IPS-18c (cell line): Measurements from ENCODE around the gene NEK1.

ENCODE experiments used
- H3K4me3 ChIP-seq: 2 replicates; pipeline ENCODE4 v1.7.0; 2013; ENCODE audit warnings: low read depth, mild to moderate bottlenecking, low read length, moderate library complexity; ENCODE audit not compliant: insufficient read depth
- H3K9me3 ChIP-seq: one replicate; pipeline ENCODE4 v1.6.1; 2013; ENCODE audit warnings: mild to moderate bottlenecking, low read length, moderate library complexity; ENCODE audit not compliant: control insufficient read depth, insufficient read depth

Gene NEK1

GRCh38 chr4:169377367-169377766 lies 235.0 kb downstream of the NEK1 start:
- Histone ChIP-seq H3K9me3 (no peaks in the 10 kb centered on the region), H3K4me3 (no peak overlapping the region)

DNA sequence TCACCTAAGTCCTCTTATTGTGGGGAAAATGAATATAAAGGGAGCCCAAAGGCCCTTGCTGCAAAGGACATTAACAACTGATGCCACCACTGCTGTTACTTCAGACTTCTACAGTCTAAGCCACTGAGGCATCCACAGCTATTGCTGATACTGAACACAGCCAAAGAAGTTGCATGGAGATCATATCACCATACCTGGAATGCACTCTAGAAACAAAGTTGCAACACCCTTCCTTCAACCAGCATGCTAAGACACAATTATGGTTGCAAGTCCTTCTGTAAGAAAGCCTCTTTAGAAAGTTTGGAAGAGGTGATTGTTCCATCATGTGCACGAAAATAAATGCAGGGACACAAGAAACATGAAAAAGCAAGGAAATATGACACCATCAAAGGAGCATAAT lies 236.0 kb downstream of the NEK1 start:
- Histone ChIP-seq H3K9me3 (no peaks in the 10 kb centered on the region), H3K4me3 (no peak overlapping the region)

- Histone ChIP-seq H3K9me3 (no peaks in the 10 kb centered on the region), H3K4me3 (no peak overlapping the region)
Observed at GRCh38 chr4:169372791-169373190, 239.6 kb downstream of the NEK1 start.

- Histone ChIP-seq H3K9me3 (no peaks in the 10 kb centered on the region), H3K4me3 (no peak overlapping the region)
Observed at GRCh38 chr4:169369634-169370033, 242.7 kb downstream of the NEK1 start.

DNA sequence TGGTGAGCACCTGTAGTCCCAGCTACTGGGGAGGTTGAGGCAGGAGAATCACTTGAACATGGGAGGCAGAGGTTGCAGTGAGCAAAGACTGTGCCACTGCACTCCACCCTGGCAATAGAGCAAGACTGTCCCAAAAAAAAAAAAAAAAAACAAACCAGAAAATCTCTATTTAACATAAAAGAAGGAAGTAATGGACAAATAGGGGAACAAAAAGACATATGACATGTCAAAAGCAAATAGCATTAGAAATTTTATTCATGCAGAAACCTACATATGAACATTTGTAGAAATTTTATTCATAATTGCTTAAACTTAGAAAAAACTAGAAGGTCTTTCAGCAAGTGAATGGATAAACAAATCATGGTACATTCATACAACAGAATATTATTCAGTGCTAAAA lies 244.6 kb downstream of the NEK1 start:
- H3K4me3 ChIP-seq, result no peak overlapping the region

GRCh38 chr4:169366821-169367220 lies 245.6 kb downstream of the NEK1 start:
- no peaks in the 10 kb centered on the region for H3K9me3 ChIP-seq

More for the DNA sequence above, 244.6 kb downstream of the NEK1 start:
- no peaks in the 10 kb centered on the region for H3K9me3 ChIP-seq

DNA sequence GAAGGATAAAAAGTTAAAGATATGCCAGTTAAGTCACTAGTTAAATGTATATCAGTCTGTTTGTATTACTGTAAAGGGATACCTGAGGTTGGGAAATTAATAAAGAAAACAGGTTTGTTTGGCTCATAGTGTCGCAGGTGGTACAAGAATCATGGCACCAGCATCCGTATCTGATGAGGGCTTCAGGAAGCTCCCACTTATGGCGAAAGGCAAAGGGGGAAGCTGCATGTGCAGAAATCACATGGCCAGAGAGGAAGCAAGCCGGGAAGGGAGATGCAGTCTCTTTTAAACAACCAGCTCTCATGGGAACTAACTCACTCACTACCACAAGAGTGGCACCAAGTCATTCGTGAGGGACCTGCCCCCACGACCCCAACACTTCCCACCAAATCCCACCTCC lies 249.8 kb downstream of the NEK1 start:
- Histone ChIP-seq H3K4me3 (no peak overlapping the region), H3K9me3 (no peaks in the 10 kb centered on the region)

More at GRCh38 chr4:169366821-169367220, 245.6 kb downstream of the NEK1 start:
- H3K4me3 ChIP-seq, result no peak overlapping the region

GRCh38 chr4:169361756-169362155 lies 250.6 kb downstream of the NEK1 start:
- Histone ChIP-seq H3K4me3 (no peak overlapping the region), H3K9me3 (no peaks in the 10 kb centered on the region)

GRCh38 chr4:169359961-169360360 lies 252.4 kb downstream of the NEK1 start:
- Histone ChIP-seq H3K9me3 (no peaks in the 10 kb centered on the region), H3K4me3 (no peak overlapping the region)

DNA sequence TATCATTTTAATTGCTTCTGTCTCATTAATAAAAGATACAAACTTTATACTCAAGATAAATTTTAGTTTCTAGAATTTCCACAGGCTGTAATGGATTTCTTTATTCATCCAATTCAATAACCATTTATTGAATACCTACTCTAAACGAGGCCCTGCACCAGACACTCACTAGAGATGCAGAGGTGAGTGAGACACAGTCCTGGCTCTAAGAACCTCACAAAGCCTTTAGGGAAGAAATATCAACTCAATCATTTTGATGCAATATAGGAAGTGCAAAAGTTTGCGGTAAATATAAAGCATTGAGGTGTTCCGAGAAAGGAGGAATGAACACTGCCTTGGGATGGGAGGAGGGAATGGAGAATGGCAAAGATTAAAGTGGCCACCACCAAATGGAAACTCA lies 260.0 kb downstream of the NEK1 start:
- peaks cover 2% of the 10 kb centered on the region for H3K9me3 ChIP-seq

DNA sequence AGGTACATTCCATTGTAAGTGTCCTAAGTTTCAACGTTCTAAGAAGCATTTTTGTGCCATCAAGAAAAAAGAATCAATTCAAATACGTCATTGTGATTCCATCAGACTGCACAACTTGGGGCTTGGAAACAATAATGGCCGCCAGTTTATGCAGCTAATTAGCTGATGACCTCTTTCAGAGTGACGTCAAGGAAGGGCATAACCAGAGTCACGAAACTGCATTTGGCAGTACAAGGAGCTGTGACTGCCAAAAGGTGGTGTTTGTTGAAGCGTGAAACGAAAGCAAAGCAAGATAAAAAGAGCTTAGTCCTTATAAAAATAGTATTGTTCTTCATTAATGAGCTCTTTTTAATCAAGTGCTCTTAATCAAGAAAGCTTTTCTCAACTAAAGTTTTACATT lies 260.5 kb downstream of the NEK1 start:
- Histone ChIP-seq H3K9me3 (peaks cover 2% of the 10 kb centered on the region), H3K4me3 (no peak overlapping the region)

More for the DNA sequence above, 260.0 kb downstream of the NEK1 start:
- no peak overlapping the region for H3K4me3 ChIP-seq

DNA sequence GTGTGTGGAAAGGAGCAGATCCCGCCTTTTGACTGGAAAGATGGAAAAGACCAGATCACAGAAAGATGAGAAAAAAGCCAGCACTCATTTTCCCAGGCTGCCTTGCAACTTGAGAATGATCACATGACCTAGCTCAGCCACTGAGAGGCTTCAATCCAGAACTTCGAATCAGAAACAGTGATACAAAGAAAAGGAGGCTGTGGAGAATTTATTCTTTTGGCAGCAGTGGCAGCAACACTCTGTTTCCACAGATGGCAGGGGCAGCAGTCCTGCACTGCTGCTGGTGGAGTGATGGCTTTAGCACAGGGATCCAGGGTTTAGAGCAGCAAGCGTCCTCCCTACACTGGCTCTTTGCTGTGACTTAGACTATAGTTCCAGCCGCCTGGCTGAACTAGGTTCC lies 263.8 kb downstream of the NEK1 start:
- Histone ChIP-seq H3K4me3 (no peak overlapping the region), H3K9me3 (peaks cover 2% of the 10 kb centered on the region)

- no peak overlapping the region for H3K4me3 ChIP-seq
- H3K9me3 ChIP-seq, result no peaks in the 10 kb centered on the region
Observed at GRCh38 chr4:169346840-169347239, 265.5 kb downstream of the NEK1 start.

- H3K4me3 ChIP-seq, result no peak overlapping the region
- H3K9me3 ChIP-seq, result no peaks in the 10 kb centered on the region
Observed at GRCh38 chr4:169345316-169345721, 267.1 kb downstream of the NEK1 start.
